Ramos (cell line): ENCODE data around the gene RANBP6.

Source experiments
- in situ Hi-C: fragments of 300-500 bp; cut with MboI; formaldehyde crosslinking; loops from one replicate; pipeline ENCODE4 v1.14.3; 2022; ENCODE audit warnings: low sequenced_read_pairs; ENCODE audit not compliant: unreplicated experiment

The RANBP6 gene

DNA sequence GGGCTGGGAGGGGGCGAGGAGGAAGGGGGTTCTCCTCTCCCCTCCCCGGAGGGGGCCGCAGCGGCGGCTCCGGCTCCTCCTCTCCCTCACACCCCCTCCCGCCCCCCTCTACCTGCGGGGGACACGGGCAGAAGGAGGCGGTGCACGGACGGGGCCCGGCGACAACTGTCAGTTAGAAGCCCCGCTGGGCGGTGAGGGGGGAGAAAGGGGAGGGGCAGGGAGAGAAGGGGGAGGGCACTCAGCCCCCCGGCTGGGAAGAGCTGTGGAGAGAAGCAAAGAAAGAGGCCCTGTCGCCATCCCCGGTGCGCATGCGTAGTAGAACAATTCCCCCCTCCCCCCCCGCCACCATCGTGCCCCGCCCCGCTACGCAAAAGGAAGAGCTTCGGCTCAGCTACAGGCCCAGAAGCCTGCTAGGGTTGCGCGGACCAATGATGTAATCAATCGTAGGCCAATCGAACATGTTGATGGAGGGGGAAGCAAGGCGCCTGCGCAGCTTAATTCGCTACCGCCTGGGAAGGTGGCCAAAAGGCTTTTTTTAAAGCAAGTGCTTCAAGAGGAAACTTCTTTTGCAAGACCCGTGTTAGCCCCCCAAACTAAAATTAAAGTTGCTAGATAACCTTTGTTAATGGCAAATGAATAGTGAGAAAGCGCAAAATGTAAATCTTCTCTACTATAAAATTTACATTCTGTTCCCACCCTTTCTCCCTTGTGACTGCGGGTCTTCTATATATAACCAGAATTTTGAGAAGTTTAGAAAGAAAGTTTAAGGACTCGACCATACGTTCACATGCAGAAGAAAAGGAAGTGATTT is 7.0 kb downstream of the RANBP6 start:
- in situ Hi-C loops: no loop called here

GRCh38 chr9:6007770-6008168 is 7.7 kb downstream of the RANBP6 start:
- in situ Hi-C loops: no loop called here

- in situ Hi-C loops: no loop called here
These were observed 8.2 kb downstream of the RANBP6 start for GRCh38 chr9:6007058-6007769.

DNA sequence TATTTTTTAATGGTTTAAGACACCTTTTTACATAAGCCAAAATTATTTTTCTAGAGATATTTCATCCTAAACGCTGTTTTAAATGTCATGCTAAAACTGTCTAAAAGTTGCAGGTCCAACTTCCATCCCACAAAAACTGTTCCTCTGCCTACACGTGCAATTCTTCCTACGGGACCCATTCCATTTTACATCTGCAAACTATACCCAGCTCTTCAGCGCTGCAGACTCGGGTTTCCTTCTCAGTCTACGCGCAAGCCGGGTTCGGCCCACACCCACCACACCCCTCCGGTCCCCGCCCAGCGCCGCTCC is 8.7 kb downstream of the RANBP6 start:
- in situ Hi-C loops: no loop called here

GRCh38 chr9:6000955-6001354 is 14.5 kb downstream of the RANBP6 start:
- in situ Hi-C loops: no loop called here

- in situ Hi-C loops: no loop called here
These were observed 15.9 kb downstream of the RANBP6 start for GRCh38 chr9:5999443-6000101.

- in situ Hi-C loops: no loop called here
These were observed 20.9 kb downstream of the RANBP6 start for GRCh38 chr9:5994493-5994892.

DNA sequence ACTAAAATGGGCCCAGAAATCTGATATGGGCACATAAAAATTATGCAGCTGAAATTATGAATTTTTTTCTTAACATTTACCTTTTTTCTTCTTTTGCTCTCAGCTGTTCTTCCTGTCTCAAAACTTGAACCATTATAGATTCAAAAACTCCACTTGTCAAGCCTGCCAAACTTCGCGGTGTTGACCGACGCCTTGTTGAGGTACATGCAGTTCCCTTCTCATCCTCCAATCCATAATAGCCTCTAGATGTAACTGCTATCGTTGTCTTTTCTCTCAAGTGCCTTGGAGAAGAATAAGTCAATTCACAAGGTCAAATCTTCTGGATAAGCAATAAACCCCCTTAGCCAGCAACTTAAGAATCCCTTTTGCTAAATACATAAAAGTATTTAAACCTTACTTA is 27.2 kb downstream of the RANBP6 start:
- in situ Hi-C loops: no loop called here

DNA sequence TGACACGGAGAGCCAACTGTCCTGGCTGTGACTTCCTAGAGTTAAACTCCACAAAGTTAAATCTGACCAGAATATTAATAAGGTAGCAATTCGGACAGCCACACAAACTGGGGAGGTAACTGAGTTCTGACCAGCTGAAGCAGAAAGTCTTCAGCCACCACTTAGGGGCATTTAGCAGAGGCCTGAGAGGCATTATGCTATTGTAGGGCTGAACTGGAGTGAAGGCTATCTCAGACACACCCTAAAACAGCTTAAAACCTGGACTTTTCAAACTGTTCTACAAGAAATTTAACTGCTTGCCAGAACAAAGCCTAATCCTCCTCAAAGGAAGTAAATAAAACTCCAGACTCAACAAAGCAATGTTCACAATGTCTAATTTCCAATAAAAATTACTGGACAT is 32.4 kb downstream of the RANBP6 start:
- in situ Hi-C loops: no loop called here

GRCh38 chr9:5982317-5982716 is 33.1 kb downstream of the RANBP6 start:
- in situ Hi-C loops: no loop called here

DNA sequence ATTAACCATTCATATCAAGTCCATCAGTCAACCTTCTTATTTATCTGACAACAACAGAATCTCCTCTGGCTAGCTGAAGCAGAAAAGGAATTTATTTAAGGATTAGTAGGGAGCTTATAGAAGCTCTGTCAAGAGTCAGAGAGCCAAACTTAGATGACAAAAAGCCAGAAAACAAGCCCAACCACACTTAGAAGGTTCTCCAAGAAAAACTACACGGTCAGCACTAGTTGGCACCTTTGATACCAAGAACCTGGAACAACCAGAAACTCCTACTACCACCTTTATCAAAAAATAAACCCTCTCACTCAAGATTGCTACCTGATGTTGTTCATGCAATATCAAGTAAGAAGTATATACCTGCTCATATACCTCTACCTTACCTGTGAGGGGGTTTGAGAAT is 36.9 kb downstream of the RANBP6 start:
- in situ Hi-C loops: no loop called here

- in situ Hi-C loops: no loop called here
These were observed 38.6 kb downstream of the RANBP6 start for GRCh38 chr9:5976674-5977397.

DNA sequence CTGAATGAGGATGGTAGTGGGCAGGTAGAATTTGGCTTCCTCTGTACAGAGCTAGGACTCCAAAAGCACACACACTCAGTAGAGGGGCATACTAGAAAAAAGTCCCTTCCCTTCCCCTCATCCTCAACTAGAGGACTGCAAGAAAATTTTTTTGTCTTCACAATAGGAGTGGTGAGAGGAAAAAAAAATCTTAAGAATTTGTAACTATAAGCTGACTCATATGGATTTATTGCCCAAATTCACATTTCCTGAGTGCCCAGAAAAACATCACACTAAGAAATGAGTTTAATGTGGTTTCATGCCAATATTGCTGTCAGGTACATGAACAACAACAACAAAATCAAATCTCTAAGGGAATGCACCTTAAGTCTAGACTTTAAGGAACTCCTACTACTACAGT is 43.7 kb downstream of the RANBP6 start:
- in situ Hi-C loops: no loop called here
